Hepatic stellate cell (primary cell): ENCODE data around the gene LRSAM1.

Source experiments
- DNase-seq: peaks from one replicate; pipeline ENCODE4 v3.0.0; 2011; ENCODE audit warnings: low spot score

Gene LRSAM1

DNA sequence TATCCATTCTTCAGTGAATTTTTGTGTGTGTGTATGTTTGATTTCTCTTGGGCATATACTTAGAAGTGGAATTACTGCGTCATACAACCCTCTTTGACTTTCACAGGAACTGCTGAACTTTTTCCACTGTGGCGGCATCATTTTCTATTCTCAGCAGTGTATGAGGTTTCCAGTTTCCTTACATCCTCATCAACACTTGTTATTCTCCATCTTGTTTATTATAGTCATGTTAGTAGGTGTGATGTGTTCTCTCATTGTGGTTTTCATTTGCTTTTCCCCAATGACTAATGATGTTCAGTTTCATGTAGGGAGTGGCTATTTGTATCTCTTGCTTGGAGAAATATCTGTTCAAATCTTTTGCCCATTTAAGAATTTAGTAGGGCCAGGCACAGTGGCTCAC lies 24.6 kb upstream of the LRSAM1 start:
- DNase-seq, result no peak

DNA sequence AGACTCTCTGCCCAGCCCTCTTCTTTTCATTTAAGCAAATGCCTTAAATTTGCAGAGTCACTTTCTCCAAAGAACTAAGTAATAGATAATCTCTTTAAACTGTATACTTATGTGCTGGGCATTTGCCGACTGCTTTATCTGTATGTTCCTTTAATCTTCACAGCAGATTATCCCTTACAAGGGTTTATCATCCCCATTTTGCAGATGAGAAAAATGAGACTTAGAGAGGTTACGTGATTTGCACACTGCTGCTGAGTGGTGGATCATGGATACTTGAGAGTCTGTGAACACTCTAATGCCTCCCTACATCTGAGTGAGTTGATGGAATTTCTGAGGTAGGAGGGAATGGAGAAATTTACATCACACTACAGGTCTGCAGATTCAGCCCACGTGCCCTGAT lies 23.0 kb upstream of the LRSAM1 start:
- no peak for DNase-seq

DNA sequence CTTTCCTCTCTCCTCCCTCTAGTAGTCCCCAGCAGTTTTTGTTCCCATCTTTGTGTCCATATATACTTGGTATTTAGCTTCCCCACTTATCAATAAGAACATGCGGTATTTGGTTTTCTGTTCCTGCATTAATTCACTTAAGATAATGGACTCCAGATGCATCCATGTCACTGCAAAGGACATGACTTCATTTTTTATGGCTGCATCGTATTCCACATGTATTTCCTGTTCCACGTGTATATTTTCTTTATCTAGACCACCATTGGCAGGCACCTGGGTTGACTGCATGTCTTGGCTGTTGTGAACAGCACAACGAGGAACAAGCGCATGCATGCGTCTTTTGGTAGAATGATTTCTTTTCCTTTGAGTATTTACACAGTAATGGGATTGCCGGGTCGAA lies 20.9 kb upstream of the LRSAM1 start:
- no peak for DNase-seq

DNA sequence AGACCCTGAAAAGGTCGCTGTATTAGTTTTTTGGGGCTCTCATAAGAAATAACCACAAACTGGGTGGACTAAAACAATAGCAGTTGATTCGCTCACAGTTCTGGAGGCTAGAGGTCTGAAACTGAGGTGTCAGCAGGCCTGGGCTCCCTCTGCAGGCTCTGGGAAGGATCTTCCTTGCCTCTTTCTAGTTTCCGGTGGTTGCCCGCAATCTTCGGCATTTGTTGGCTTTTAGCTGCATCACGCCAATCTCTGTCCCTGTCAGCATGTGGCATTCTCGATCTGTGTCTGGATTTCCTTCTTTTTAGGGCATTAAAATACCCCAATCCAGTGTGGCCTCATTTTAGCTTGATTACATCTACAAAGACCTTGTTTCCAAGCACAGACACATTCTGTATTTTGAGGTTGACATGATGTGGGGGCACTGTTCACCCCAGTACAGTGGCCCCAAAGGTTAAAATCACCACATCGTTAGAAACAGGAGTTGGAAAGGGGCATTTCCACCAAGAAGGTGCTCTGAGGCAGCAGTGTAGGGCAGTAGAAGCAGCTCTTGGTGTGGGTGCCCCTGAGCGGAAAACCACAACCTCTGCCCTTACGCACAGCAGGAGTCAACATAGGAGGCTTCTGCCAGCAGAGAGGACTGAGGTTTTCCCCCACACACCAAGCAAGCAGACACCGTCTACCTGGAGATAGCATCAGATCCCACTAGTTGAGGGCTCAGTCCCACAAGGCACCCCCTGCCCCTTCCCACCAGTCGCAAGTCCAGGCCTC lies 13.6 kb upstream of the LRSAM1 start:
- no peak for DNase-seq

DNA sequence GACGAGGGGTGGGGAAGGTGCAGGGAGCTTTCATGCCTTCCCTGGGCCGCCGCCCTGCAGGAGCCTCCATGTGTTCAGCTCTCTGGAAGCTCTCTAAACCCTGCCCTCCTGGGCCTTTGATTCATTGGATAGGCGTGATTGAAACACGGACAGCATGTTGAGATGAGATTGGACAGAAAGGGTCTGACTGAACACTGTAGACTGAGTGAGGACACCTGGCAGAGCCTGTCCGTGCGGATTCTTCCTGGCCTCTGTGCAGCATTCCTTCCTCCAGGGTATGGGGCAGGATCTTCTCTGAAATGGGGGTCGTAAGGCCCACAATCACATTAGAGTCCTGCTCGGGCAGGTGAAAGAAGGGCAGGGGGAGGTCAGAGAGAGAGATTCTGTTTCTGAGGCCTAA lies 12.9 kb upstream of the LRSAM1 start:
- DNase-seq, result no peak

- no peak for DNase-seq
Observed at GRCh38 chr9:127444283-127444920, 6.9 kb upstream of the LRSAM1 start.

DNA sequence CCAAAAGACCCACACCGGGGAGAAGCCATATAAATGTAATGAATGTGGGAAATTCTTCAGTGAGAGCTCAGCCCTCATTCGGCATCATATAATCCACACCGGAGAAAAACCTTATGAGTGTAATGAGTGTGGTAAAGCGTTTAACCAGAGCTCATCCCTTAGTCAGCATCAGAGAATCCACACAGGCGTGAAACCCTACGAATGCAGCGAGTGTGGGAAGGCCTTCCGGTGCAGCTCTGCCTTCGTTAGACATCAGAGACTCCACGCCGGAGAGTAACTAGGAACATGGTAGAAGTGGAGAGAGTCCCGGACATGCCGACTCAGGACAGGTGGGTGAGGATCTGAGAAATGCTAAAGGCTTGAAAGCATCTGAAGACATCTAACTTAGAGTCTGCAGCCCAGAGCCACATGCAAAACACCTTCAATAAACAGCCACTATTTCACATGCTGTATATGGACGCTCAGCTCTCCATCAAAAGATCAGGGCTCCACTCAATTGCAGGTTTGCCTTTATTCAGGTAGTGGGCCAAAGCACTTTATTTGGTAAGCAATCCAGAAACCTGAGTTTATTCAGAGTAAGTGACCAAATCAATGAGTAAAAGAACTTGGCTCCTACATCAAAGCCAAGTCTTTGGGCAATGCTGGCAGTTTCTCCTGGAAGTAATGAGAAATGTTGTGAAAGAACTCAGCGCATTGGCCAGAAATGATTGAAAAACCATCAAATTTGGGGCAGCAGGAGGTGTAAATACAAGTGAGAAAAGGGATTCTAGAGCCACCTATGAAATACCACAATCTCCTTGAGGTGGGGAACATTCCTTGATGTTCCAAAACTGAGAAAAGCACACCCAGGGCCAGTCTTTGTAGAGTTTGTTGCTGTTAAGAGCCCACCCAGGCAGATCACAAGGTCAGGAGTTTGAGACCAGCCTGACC lies 6.1 kb upstream of the LRSAM1 start:
- DNase-seq, result no peak

DNA sequence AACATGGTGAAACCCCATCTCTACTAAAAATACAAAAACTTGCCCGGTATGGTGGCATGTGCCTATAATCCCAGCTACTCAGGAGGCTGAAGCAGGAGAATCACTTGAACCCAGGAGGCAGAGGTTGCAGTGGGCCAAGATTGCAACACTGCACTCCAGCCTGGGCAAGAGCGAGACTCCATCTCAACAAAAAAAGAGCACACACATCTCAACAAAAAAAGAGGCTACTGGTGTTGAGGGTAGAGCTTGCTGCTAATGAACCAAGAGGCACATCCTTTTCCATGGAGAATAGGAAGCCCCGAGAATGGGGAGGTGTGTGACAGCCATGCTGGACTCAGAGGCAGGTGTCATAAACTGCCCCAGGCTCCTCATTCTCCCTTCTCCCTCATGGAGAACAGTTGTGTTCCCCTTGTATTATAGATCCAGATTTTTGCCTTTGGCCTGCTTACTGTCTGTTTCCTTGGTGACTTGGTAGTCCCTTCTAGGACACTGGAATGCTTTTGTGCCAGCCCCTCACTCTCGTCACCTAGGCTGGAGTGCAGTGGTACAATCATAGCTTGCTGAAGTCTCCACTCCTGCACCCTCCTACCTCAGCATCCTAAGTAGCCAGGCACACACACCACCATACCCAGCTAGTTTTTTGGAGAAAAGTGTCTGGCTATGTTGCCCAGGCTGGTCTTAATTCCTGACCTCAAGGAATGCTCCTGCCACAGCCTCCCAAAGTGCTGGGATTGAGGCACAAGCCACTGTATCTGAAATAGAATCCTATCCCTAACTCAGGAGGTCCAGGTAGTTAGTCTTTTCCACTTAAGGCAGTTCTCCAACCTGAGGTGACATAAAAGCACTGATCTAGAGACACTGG lies 5.2 kb upstream of the LRSAM1 start:
- DNase-seq, result no peak

- no peak for DNase-seq
Observed at GRCh38 chr9:127446713-127447415, 4.4 kb upstream of the LRSAM1 start.

DNA sequence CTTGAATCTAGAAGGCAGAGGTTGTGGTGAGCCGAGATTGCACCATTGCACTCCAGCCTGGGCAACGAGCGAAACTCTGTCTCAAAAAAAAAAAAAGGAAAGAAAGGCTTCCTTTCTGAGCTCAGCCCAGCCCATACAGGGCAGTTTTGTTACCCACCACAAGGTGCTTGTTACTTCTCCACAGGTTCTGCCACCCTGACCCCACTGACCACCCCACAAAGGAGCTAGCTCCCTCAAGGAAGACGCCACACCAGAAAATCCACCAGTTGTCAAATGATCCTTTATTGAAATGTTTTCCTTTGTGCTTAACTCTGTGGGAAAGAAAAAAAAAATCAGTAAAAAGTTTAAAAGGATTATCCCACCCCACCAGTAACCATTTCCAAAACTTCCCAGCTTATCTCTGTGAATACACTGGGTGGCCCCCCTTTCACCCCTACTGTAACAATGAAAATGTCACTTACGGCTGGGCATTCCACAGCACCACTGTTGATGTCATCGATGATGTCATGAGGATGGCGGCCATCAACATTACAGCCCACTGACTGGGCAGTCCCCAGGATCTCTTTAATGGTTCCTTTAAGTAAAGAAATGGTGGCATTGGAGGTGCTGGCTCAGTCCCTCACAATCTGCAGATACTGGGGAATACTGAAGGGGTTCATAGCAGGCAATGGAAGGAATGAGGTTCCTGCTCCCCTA lies 3.7 kb upstream of the LRSAM1 start:
- no peak for DNase-seq

GRCh38 chr9:127448112-127448805 lies 3.1 kb upstream of the LRSAM1 start:
- DNase-seq, result no peak

DNA sequence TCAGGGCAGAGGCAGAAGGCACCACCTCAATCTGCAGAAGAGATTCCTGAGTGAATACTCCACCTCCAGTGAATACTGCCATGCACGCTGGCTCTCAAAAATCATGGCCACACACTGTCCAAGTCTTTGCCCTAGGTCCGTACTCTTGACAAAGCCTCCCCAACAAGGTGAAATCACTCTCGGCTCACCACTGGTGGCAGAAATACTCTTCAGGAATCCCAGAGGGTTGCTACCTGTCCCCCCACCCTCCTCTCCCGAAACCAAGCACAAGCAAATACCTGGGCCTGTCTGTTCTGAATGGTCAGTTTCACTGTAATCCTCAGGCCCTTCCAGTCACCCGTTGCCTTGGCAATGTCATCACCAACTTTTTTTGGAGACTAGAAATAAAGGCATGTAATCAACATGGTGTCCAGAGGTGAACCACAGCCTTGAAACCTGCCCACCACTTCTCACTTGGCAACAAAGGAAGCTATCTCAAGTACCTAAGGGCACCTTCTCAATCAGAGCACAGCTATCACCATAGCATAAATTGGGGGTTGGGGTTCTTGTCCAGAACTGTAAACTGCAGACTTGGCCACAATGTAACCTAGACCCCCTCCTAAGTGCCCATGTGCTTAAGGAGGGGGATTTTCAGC lies 1.9 kb upstream of the LRSAM1 start:
- DNase-seq, result no peak

DNA sequence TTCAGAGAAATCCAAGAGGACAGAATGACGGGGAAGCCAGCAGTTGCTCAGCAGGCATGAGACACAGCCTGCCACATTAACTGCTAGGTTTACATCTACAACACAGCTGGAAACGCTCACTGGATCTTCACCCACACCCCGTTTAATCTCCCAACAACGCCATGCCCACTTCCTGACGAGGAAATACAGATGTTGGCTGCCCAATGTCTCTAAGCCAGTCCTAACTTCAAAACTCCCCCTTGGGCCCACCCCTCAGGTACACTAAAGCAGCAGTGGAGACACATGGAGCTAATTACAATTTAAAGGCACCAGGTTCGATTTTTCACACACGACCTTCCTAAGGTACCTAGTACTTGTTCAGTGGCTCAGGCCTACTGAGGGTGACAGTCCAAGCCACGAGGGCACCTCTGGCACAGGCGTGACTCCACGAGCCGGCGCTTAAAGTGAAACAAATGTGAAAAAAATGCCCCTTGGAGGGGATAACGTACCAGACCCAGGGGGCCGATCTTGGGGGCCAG lies 1.0 kb upstream of the LRSAM1 start:
- DNase-seq, result peak; percentile 37

GRCh38 chr9:127451608-127451857 lies 223 bp downstream of the LRSAM1 start:
- no peak for DNase-seq

DNA sequence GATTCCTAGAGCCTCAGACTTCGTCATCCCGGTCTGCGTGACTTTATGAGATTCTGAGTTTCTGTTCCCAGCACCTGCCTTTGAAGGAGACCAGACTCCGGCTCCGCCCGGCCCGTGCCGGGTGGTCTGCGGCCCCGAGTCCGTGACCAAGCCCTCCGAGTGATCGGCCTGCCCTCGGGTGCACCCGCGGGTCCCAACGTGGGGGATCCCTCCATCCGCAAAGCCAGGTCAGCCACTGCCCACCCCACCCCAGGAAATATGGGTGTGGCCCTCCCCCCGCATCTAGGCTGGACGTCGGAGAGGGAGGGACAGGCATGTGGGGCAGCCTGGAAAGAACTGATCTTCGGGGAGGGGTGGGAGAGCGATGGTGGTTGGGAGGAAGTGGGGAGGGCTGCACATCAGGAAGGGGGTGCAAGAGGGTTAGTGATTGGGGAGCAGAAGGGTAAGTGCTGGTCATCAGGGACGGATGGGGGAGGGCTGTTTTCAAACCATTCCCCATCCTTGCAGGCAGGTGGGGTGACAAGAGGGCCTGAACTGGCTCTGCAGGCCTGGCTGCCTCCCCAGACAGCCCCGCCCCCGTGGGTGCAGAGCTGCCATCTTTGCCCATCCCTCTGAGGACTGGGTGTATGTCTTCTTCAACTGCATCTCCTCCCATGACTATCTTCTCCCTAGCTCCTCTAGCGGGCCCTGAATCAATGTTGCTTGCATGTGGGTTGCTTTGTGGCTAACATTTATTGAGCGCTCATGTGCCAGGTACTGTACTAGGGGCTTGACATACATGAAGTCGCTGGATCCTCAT lies 747 bp downstream of the LRSAM1 start:
- peak; percentile 81 for DNase-seq

- no peak for DNase-seq
Observed at GRCh38 chr9:127452691-127453090, 1.4 kb downstream of the LRSAM1 start.

DNA sequence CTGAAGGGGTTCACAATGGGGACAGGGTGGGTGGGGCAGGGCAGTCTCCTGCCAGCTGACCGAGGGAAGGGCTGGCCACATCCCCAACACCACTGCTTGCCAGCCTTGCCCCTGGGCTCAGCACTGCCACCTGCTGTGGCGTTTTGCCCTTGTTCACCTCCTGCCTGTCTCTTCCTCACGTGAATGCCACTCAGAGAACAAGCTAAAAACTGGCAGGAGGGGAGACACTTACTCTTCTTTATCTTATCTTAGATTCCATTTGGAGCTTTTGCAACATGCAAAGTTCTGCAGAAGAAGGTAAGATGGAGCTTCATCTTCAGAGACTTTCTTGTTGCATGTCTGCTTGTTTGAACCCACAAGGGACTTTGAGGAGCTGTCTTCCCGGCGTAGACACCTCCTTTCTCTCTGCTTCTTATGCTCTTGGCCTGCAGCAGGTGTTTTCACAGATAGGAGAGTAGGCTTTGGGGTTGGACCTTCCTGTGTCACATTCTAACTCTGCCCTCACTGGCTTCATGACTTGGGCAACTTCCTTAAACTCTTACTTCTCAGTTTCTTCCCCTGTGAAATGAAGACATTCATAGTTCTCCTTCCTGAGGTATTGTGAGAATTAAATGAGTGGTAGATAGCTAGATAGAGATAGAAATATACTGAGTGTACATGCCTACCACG lies 4.1 kb downstream of the LRSAM1 start:
- no peak for DNase-seq
